ENCODE results near the gene NOTCH2NLA.
"Not testable (repeated sequence)": the region's sequence is repeated elsewhere in the genome, so short reads cannot be mapped to it uniquely, and the experiment has no call there.

NOTCH2NLA gene

GRCh38 chr1:146228710-146229477 is at the start of gene NOTCH2NLA:
TSS of gene NOTCH2NLA (minus strand) at chr1:146229021. CDS start at chr1:146189337, 39,684 bp downstream.
- H3K9me3 Mint-ChIP-seq; H3K27me3 Mint-ChIP-seq; intact Hi-C loops (cut with micrococcal nuclease); H3K4me1 Mint-ChIP-seq (ENCODE audit: low read depth); H3K36me3 Mint-ChIP-seq (ENCODE audit: low read depth): not testable (repeated sequence)
- Mint-ChIP-seq H3K4me3 (peak within 1 kb of the TSS; percentile 86), H3K27ac (peak within 1 kb of the TSS; percentile 83)

DNA sequence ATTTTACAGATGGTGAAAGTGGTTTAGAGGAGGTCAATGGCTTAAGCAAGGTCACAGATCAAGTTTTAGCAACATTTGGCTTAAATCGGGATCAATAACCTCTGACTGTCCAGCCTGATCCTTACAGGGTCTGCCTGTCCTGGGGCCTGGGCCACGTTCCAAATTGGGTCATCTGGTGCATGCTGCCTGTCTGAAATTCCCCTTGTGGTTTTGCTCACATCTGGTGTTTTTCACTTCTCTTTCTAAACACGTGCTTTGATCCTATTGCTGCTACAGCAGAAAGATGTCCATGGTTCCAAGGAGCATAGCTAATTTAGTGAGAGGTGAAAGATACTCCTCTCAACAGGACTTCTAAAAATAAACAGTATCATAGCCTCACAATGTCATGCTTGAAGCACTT is 49.5 kb upstream of the NOTCH2NLA start:
- H3K9me3 Mint-ChIP-seq; H3K36me3 Mint-ChIP-seq (ENCODE audit: low read depth); H3K27me3 Mint-ChIP-seq; intact Hi-C loops (cut with micrococcal nuclease); H3K4me1 Mint-ChIP-seq (ENCODE audit: low read depth); H3K4me3 Mint-ChIP-seq; H3K27ac Mint-ChIP-seq: not testable (repeated sequence)

DNA sequence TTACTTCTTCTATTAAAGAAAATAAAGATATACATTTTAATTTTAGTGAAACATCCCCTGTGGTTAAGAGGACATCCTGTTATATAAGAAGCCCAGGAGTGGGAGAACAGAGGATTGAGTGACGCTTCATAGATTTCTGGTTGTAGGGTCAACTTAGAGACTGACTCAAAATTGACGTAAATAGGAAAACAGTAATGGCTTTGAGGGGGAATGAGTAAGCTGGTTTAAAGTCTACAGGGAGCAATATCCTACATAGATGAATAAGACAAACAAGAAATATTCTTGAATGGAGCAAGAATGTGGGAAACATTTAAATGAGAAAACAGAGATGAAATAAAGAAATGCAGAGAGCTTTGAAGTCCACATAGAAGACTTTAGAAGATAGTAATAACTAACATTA is 48.3 kb upstream of the NOTCH2NLA start:
- H3K27me3 Mint-ChIP-seq; H3K9me3 Mint-ChIP-seq; H3K4me3 Mint-ChIP-seq; H3K27ac Mint-ChIP-seq; intact Hi-C loops (cut with micrococcal nuclease); H3K4me1 Mint-ChIP-seq (ENCODE audit: low read depth); H3K36me3 Mint-ChIP-seq (ENCODE audit: low read depth): not testable (repeated sequence)

DNA sequence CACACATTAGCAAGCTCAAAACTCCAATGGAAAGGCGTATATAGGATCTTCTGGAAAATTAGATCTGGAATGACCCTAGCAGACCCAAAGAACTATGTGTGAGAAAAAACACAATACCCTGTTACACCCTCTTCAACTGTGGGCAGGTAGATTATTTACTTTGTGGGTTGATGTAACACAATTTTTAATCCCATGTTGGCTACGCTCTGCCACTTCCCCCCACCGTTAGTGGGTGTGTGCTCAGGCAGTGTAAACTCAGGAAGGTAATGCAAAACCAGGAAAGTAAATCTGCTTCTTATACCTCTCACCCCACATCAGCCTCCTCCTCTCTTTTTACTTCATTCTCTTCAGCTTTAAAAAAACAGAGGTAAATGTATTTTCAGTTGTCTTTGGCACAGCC is 45.3 kb upstream of the NOTCH2NLA start:
- H3K27me3 Mint-ChIP-seq; H3K27ac Mint-ChIP-seq; H3K9me3 Mint-ChIP-seq; intact Hi-C loops (cut with micrococcal nuclease); H3K36me3 Mint-ChIP-seq (ENCODE audit: low read depth); H3K4me3 Mint-ChIP-seq; H3K4me1 Mint-ChIP-seq (ENCODE audit: low read depth): not testable (repeated sequence)

DNA sequence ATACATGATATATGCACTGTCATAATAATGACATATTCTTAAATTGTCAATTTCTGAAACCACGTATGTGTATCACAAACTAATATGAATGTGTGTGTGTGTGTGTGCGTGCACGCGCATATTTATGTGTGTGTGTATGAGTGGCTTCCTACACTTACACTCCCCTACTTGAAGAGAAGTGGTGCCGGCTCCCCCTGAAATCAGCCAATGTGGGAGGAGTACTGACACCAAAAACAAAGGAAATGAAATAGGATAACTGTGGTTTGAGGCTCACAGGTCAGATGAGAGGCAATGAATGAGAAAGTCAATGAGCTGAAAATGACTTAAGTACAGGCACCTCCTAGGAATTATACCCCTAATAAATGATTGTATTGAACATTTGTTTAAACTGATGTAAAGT is 44.4 kb upstream of the NOTCH2NLA start:
- H3K4me1 Mint-ChIP-seq (ENCODE audit: low read depth); H3K27me3 Mint-ChIP-seq; H3K4me3 Mint-ChIP-seq; intact Hi-C loops (cut with micrococcal nuclease); H3K36me3 Mint-ChIP-seq (ENCODE audit: low read depth); H3K9me3 Mint-ChIP-seq; H3K27ac Mint-ChIP-seq: not testable (repeated sequence)

GRCh38 chr1:146272734-146273133 is 43.9 kb upstream of the NOTCH2NLA start:
- intact Hi-C loops (cut with micrococcal nuclease); H3K27ac Mint-ChIP-seq: not testable (repeated sequence)

GRCh38 chr1:146271977-146272376 is 43.2 kb upstream of the NOTCH2NLA start:
- H3K27me3 Mint-ChIP-seq; H3K27ac Mint-ChIP-seq; H3K9me3 Mint-ChIP-seq; H3K4me1 Mint-ChIP-seq (ENCODE audit: low read depth); H3K36me3 Mint-ChIP-seq (ENCODE audit: low read depth); intact Hi-C loops (cut with micrococcal nuclease); H3K4me3 Mint-ChIP-seq: not testable (repeated sequence)

More at GRCh38 chr1:146272734-146273133, 43.9 kb upstream of the NOTCH2NLA start:
- not testable (repeated sequence) for H3K4me1 Mint-ChIP-seq (ENCODE audit: low read depth); H3K36me3 Mint-ChIP-seq (ENCODE audit: low read depth); H3K27me3 Mint-ChIP-seq; H3K4me3 Mint-ChIP-seq; H3K9me3 Mint-ChIP-seq

GRCh38 chr1:146270129-146270528 is 41.3 kb upstream of the NOTCH2NLA start:
- H3K4me3 Mint-ChIP-seq; H3K4me1 Mint-ChIP-seq (ENCODE audit: low read depth); H3K27ac Mint-ChIP-seq; H3K36me3 Mint-ChIP-seq (ENCODE audit: low read depth); intact Hi-C loops (cut with micrococcal nuclease); H3K27me3 Mint-ChIP-seq; H3K9me3 Mint-ChIP-seq: not testable (repeated sequence)

- H3K27ac Mint-ChIP-seq; H3K4me3 Mint-ChIP-seq; H3K27me3 Mint-ChIP-seq; H3K9me3 Mint-ChIP-seq; H3K4me1 Mint-ChIP-seq (ENCODE audit: low read depth); intact Hi-C loops (cut with micrococcal nuclease); H3K36me3 Mint-ChIP-seq (ENCODE audit: low read depth): not testable (repeated sequence)
Measured at GRCh38 chr1:146266179-146266748, 37.4 kb upstream of the NOTCH2NLA start.

GRCh38 chr1:146264761-146265160 is 35.9 kb upstream of the NOTCH2NLA start:
- H3K4me1 Mint-ChIP-seq (ENCODE audit: low read depth); H3K4me3 Mint-ChIP-seq; H3K9me3 Mint-ChIP-seq; H3K27me3 Mint-ChIP-seq; H3K36me3 Mint-ChIP-seq (ENCODE audit: low read depth); intact Hi-C loops (cut with micrococcal nuclease); H3K27ac Mint-ChIP-seq: not testable (repeated sequence)

DNA sequence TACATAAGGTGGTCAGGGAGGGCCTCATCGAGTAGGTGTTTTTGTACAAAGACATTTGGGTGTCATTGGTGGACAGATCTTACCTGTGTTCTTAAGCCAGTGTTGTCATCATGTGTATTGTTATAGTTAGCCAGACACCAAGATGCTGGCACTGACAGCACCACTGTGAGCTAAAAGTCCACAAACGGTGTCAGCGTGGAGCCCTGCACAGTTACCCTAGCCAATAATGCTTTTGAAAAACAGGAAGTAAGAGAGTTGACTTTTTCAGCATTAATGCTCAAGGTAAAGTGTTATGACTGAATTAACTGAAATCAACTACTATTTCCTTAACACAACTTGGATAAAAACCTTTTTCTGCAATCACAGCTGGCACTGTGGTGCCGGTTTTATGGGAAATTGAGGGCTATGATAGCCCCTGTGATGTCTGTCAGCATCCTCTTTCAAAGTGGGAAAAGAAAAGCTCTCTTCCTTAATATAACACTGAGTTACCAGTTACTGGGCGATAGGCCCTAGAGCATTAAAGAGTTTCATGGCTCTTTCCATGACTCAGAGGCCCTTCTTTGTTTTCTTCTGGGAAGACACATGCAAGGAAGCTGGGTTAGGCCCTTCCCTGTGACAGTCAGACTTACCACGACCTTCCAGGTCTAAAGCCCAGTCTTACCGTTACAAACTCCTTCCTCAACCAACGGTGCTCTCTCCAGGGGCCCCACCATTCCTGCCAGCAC is 31.3 kb upstream of the NOTCH2NLA start:
- H3K4me1 Mint-ChIP-seq (ENCODE audit: low read depth); H3K9me3 Mint-ChIP-seq: not testable (repeated sequence)

DNA sequence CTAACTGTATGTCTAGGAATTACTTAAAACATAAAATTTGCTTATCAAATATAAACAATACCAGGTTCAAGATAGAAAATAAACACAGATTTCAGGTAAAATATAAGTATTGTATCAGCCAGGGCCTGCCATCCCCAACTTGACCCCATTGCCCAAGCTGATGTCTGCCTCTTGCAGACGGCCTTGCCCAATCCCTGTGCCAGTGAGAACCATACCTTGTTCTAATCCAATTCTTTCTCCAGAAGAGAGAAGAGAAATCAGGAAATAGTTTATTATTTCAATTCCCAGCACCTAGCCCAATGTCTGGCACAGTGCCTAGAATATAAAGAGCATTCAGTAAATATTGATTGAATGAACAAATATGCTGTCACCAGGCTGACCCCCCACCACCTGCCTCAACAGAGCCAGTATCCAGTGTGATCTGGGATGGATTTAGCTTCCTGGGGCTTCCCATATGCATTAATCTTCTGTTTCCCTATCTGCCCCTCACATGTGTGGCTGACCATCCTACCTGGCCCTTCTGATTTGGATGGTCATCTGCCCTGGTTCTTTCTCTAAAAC is 29.3 kb upstream of the NOTCH2NLA start:
- not testable (repeated sequence) for H3K9me3 Mint-ChIP-seq

More for the DNA sequence above, 31.3 kb upstream of the NOTCH2NLA start:
- H3K4me3 Mint-ChIP-seq; H3K27ac Mint-ChIP-seq; intact Hi-C loops (cut with micrococcal nuclease); H3K36me3 Mint-ChIP-seq (ENCODE audit: low read depth); H3K27me3 Mint-ChIP-seq: not testable (repeated sequence)

GRCh38 chr1:146254569-146255197 is 25.9 kb upstream of the NOTCH2NLA start:
- H3K4me1 Mint-ChIP-seq (ENCODE audit: low read depth); H3K9me3 Mint-ChIP-seq; H3K27me3 Mint-ChIP-seq; H3K36me3 Mint-ChIP-seq (ENCODE audit: low read depth); intact Hi-C loops (cut with micrococcal nuclease); H3K4me3 Mint-ChIP-seq; H3K27ac Mint-ChIP-seq: not testable (repeated sequence)

More for the DNA sequence above, 29.3 kb upstream of the NOTCH2NLA start:
- intact Hi-C loops (cut with micrococcal nuclease); H3K4me1 Mint-ChIP-seq (ENCODE audit: low read depth); H3K27me3 Mint-ChIP-seq; H3K27ac Mint-ChIP-seq; H3K36me3 Mint-ChIP-seq (ENCODE audit: low read depth); H3K4me3 Mint-ChIP-seq: not testable (repeated sequence)

DNA sequence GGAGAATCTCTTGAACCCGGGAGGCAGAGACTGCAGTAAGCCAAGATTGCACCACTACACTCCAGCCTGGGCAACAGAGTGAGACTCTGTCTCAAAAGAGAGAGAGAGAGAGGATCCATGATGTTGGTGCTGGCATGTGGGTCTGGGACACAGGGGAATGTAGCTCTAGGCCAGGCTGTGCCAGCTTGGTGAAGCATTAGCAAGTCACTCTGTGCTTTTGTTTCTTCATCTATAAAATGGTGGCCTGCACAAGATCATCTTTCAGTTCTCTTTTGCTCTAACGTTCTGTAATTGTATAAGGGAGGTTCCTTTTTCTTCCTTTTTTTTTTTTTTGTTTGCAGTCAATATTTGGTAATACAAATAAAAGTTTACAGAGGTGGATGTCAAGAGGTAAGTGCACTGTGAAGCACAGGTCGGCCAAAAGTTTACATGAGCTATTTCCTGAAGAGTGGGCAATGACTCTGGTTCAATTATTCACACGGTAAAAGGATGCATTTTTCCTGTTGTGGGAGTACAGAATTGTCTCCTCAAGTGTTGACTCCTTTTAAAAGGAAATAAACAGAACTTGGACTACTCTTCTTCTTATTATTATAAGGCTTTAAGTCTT is 24.5 kb upstream of the NOTCH2NLA start:
- H3K27ac Mint-ChIP-seq, H3K4me3 Mint-ChIP-seq, H3K27me3 Mint-ChIP-seq: not testable (repeated sequence)

More for the DNA sequence above, 24.5 kb upstream of the NOTCH2NLA start:
- intact Hi-C loops (cut with micrococcal nuclease); H3K36me3 Mint-ChIP-seq (ENCODE audit: low read depth); H3K9me3 Mint-ChIP-seq; H3K4me1 Mint-ChIP-seq (ENCODE audit: low read depth): not testable (repeated sequence)
